Vagina (tissue), 2 donors: ENCODE data around the gene UNC119B.

Experiments
- POLR2A ChIP-seq, 2 donors: fragments of 450-650 bp; IDR thresholded peaks; one replicate each; pipeline ENCODE4 v1.6.1; 2017; ENCODE audit warnings: antibody characterized with exemption in 2 of 2, mild to moderate bottlenecking in 2 of 2, moderate library complexity in 2 of 2
- TF ChIP-seq, protein P1 (sequence below), 3 experiments: fragments of 450-650 bp in 2 of 3; fragments of 200-600 bp in 1 of 3; sonication (generic) in 1 of 3; IDR thresholded peaks; one replicate each; pipeline ENCODE4 v1.5.1; 2017 to 2019; ENCODE audit warnings: antibody characterized with exemption in 3 of 3, mild to moderate bottlenecking in 2 of 3, moderate library complexity in 2 of 3

DNA sequence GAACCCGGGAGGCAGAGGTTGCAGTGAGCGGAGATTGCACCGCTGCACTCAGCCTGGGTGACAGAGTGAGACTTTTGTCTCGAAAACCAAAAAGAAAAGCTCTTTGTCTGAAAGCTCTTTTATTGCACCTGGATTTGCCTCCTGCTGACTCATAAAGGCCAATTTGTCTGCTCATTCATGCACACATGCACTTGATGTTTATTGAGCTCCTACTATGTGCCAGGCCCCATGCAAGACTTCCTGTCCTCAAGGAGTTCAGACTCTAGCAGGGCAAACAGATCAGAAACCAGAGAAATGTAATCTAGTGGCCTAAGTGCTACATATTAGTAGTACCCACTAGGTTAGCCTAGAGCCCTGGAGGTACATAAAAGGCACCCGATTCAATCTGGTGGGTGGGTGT lies 39.6 kb upstream of the UNC119B start:
- TF ChIP-seq, protein P1, sequence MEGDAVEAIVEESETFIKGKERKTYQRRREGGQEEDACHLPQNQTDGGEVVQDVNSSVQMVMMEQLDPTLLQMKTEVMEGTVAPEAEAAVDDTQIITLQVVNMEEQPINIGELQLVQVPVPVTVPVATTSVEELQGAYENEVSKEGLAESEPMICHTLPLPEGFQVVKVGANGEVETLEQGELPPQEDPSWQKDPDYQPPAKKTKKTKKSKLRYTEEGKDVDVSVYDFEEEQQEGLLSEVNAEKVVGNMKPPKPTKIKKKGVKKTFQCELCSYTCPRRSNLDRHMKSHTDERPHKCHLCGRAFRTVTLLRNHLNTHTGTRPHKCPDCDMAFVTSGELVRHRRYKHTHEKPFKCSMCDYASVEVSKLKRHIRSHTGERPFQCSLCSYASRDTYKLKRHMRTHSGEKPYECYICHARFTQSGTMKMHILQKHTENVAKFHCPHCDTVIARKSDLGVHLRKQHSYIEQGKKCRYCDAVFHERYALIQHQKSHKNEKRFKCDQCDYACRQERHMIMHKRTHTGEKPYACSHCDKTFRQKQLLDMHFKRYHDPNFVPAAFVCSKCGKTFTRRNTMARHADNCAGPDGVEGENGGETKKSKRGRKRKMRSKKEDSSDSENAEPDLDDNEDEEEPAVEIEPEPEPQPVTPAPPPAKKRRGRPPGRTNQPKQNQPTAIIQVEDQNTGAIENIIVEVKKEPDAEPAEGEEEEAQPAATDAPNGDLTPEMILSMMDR (IDR thresholded peaks at IDR 0.05), result no peak
- no peak for TF ChIP-seq POLR2A (IDR thresholded peaks at IDR 0.05)
